ENCODE data around the gene OCSTAMP.

GRCh38 chr20:46507760-46508407 is 42.6 kb downstream of the OCSTAMP start:
- no peak for TF ChIP-seq CTCF (IDR thresholded peaks at IDR 0.05 in 8 of 11, conservative IDR thresholded peaks at IDR 0.05 in 3 of 11)
- TF ChIP-seq POLR2AphosphoS5 (IDR thresholded peaks at IDR 0.05): no peak
